ENCODE measurements around the gene LGR6. TPM values are rescaled to one million over a fixed set of nuclear protein-coding genes. Genes with fewer than 3 reads are reported as not detected.

The LGR6 gene
- total RNA-seq, 2 experiments from 2014 or later, result not detected

DNA sequence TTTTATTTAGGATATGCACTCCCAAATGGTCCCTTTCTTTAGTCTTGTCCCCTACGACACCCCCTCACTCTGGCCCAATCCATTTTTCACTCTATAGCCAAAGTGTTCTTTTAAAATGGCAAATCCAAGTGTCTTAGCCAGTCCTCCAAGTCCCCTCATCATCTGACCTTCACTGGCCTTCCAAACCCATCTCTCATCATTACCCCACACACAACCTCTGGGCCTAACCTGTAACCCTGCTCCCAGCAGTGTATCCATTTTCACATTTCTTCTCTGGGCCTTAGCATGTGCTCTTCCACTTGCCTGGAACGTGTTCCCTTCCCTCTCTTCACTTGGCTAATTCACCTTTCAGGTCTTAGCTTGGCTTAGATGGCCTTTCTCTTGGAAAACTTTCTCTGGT lies 42.6 kb upstream of the LGR6 start:
- H3K9me3 Mint-ChIP-seq, result no peaks in the 10 kb centered on the region
- no peak overlapping the region for H3K27ac Mint-ChIP-seq
- ChIA-PET CTCF (interaction anchor here (0.9 kb wide), 1 partner anchor 12 kb away, joined by 3 read pairs; no protein-coding TSS in a partner anchor), POLR2A (interaction anchor here (0.6 kb wide), 1 partner anchor 8 kb away, joined by 3 read pairs; no protein-coding TSS in a partner anchor)
- H3K36me3 Mint-ChIP-seq (ENCODE audit: low read depth), result peaks cover 61% of the 10 kb centered on the region
- H3K4me1 Mint-ChIP-seq, result peaks cover 25% of the 10 kb centered on the region
- H3K27me3 Mint-ChIP-seq, result no peaks in the 10 kb centered on the region
- no peak overlapping the region for H3K4me3 Mint-ChIP-seq
- DNase-seq, result no peak

DNA sequence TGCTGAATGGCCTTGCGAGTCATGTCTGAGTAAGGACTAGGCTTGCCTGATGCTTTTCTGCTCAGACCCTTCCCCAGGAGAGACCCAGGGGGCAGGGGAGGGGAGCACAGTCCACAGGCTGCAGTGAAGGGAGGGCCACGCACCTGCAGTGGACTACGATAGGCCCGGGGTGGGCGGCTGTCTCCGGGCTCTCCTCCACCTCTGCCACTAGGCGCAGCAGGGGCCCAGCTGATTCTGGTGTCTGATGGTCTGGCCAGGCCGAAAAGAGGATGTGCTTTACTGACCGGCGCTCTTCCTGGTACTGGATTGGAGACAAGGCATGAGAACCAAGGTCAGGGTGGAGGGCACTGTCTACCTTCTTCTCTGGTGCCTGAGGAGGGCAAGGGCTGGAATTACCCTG lies 41.2 kb upstream of the LGR6 start:
- Mint-ChIP-seq H3K9me3 (no peaks in the 10 kb centered on the region), H3K27ac (no peak overlapping the region), H3K36me3 (ENCODE audit: low read depth) (peaks cover 65% of the 10 kb centered on the region), H3K27me3 (no peaks in the 10 kb centered on the region), H3K4me3 (no peak overlapping the region), H3K4me1 (peaks cover 34% of the 10 kb centered on the region)
- POLR2A ChIA-PET, result no interaction called here
- CTCF ChIA-PET, result no interaction called here
- no peak for DNase-seq

DNA sequence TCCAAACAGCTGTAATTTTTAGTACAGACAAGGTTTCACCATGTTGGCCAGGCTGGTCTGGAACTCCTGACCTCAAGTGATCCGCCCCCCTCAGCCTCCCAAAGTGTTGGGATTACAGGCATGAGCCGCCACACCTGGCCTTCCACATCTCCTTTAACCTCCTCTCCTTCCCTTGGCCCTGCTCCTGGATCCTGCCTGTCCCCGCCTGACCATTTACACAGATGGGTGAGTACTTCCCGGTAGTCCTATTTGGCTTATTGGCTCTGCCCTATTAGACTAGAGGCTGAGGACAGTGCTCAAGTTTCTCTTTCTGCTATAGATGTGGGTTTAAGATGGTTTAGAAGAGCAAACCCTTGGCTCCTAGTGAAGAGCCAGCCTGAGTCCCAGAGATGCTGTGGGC lies 40.3 kb upstream of the LGR6 start:
- Mint-ChIP-seq H3K27me3 (no peaks in the 10 kb centered on the region), H3K4me1 (peaks cover 40% of the 10 kb centered on the region), H3K27ac (no peak overlapping the region), H3K36me3 (ENCODE audit: low read depth) (peaks cover 67% of the 10 kb centered on the region), H3K9me3 (no peaks in the 10 kb centered on the region), H3K4me3 (no peak overlapping the region)
- no peak for DNase-seq
- CTCF ChIA-PET, result interaction anchor here (0.8 to 0.9 kb wide), 2 partner anchors 9 to 18 kb away, joined by 3 read pairs; no protein-coding TSS in a partner anchor
- POLR2A ChIA-PET, result no interaction called here

DNA sequence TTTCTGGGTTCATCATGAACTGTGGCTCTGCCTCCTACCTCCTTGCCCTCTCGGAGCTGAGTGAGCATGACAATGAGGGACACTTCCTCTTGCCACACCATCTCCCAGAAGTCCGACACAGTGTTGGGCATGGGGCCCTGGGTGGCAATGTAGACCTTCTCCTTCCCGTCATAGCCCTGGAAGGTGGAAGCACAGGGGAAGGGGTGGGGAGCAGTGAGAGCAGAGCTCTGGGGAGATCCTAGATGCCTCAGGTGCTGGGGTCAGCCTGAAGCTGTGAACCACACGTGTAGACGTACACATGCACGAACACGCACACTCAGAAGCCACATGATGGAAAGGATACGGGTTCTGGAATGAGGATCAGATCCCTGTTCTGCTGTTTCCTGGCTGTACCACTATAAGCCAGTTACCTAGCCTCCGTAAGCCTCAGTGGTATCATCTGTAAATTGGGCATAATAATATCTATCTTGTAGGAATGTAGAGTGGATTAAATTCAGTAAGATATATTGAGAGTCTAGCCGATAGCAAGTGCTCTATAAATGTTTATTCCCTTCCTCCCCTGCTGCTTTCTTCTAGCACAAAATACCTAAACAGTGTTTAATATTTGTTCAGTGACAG lies 39.3 kb upstream of the LGR6 start:
- ChIA-PET CTCF (interaction anchor here (0.5 to 4.2 kb wide), 8 partner anchors 7 to 1073 kb away, joined by 3 to 22 read pairs (median 4); no protein-coding TSS in a partner anchor), POLR2A (interaction anchor here (1.0 kb wide), 1 partner anchor 12 kb away, joined by 3 read pairs; no protein-coding TSS in a partner anchor)
- Mint-ChIP-seq H3K27ac (no peak overlapping the region), H3K4me3 (no peak overlapping the region), H3K36me3 (ENCODE audit: low read depth) (peaks cover 70% of the 10 kb centered on the region), H3K9me3 (no peaks in the 10 kb centered on the region), H3K27me3 (no peaks in the 10 kb centered on the region), H3K4me1 (peaks cover 49% of the 10 kb centered on the region)
- no peak for DNase-seq

DNA sequence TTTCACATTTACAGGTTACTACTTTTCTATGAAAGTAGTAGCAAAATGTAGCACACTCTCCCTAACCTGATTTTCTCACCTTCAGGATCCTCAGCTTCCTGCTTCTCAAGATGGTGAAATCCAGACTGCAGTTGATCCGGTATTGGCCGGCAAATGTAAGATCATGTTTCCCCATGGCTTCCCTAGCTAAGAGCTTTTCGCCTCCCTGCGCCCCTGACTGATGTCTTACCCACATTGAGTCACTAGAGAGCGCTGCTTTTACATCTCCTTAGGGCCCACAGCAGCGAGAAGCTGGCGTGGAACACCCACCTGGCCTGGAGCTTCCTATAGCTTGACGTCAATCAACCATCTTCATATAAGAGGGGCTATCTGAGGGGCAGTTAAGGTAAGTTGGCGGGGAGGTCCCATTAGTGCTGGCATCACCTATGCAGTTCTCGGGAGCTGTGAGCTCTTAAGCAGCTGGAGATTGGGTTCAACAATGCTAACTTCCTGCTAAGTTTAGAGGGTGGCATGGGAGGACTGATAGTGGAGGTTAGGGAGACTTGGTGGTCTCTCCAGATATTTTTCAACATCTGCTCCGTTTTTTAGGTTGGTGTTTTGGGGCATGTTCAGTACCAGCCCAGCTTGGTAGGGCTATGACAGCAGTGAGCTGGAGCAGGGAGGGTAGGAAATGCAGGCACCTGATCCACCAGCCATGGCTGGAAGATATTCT lies 38.7 kb upstream of the LGR6 start:
- Mint-ChIP-seq H3K36me3 (ENCODE audit: low read depth) (peaks cover 73% of the 10 kb centered on the region), H3K4me3 (no peak overlapping the region), H3K4me1 (peaks cover 53% of the 10 kb centered on the region), H3K27me3 (no peaks in the 10 kb centered on the region), H3K9me3 (no peaks in the 10 kb centered on the region), H3K27ac (peak overlapping the region; percentile 43)
- ChIA-PET CTCF (interaction anchor here (0.5 to 4.2 kb wide), 8 partner anchors 8 to 1073 kb away, joined by 3 to 22 read pairs (median 4); no protein-coding TSS in a partner anchor), POLR2A (interaction anchor here (0.5 to 1.0 kb wide), 3 partner anchors 9 to 871 kb away, joined by 3 read pairs; partner anchors contain the start of gene PPFIA4)
- DNase-seq, result peak; percentile 64

DNA sequence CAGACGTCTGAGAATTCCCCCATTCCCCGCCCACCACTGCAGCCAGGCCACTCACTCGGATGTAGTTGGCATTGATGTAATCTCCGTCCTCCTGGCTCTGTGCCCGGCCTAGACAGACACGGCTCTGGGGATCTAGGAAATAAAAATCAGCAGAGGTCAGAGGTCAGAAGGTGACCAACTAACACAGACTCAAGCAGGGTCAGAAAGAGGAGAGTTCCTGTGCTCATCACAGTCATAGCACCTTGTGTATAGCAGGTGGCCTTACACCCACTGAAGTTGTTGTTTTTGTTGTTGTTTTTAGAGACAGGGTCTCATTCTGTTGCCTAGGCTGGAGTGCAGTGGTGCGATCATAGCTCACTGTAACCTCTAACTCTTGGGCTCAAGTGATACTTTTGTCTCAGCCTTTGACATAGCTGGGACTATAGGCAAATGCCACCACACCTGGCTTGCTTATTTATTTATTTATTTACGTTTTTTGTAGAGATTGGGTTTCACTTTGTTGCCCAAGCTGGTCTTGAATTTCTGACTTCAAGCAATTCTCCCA lies 38.0 kb upstream of the LGR6 start:
- Mint-ChIP-seq H3K27ac (no peak overlapping the region), H3K36me3 (ENCODE audit: low read depth) (peaks cover 74% of the 10 kb centered on the region), H3K27me3 (no peaks in the 10 kb centered on the region), H3K4me3 (no peak overlapping the region), H3K4me1 (peaks cover 55% of the 10 kb centered on the region), H3K9me3 (no peaks in the 10 kb centered on the region)
- no peak for DNase-seq
- ChIA-PET POLR2A (interaction anchor here (0.9 to 1.0 kb wide), 2 partner anchors 9 to 10 kb away, joined by 3 read pairs; no protein-coding TSS in a partner anchor), CTCF (interaction anchor here (0.5 to 4.2 kb wide), 6 partner anchors 7 to 126 kb away, joined by 3 to 22 read pairs (median 4); no protein-coding TSS in a partner anchor)

DNA sequence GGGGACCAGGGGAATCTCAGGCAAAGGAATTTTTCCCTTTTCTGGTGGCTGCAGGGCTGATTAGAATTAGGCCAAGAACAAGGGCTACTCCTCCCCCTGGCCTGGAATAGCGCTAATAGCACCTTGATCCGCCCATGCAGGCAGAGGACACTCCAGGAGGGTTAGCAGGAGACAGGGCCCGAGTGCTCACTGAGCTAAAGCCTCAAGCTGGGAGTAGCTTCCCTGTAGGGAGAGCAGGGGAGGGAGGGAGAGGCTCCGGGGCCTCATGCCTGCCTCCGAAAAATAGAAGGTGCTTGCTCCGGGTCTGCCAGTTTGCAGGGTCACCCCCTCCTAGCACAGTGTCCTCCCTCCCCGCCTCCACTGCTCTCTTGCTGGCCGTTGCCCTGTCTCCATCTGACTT lies 37.0 kb upstream of the LGR6 start:
- DNase-seq, result no peak
- Mint-ChIP-seq H3K36me3 (ENCODE audit: low read depth) (peaks cover 66% of the 10 kb centered on the region), H3K27ac (no peak overlapping the region), H3K4me3 (peak overlapping the region; percentile 38), H3K27me3 (no peaks in the 10 kb centered on the region), H3K4me1 (peaks cover 64% of the 10 kb centered on the region), H3K9me3 (no peaks in the 10 kb centered on the region)
- CTCF ChIA-PET, result interaction anchor here (4.2 kb wide), 1 partner anchor 10 kb away, joined by 22 read pairs; no protein-coding TSS in a partner anchor
- POLR2A ChIA-PET, result no interaction called here

DNA sequence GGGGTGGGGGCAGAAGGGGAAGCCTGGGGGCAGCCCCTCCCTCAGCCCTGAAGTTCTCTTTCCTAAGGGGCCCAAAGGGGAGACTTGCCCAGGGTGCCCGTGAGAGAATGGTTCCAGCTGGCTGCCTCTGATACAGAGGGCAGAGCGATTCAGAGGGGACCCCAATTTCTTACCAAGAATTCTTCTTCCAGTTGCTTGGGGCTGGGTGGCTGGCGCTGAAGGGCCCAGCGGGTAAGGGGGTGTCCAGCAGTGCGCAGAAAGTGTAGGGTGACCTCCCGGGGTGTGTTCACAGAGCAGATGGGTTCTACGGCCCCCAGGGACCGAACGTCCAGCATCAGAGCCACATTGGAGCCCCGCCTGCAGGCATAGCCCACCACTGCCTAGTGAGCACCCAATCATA lies 35.7 kb upstream of the LGR6 start:
- Mint-ChIP-seq H3K4me3 (peak overlapping the region; percentile 95), H3K27me3 (no peaks in the 10 kb centered on the region), H3K36me3 (ENCODE audit: low read depth) (peaks cover 58% of the 10 kb centered on the region), H3K27ac (peak overlapping the region; percentile 74), H3K9me3 (no peaks in the 10 kb centered on the region), H3K4me1 (peaks cover 77% of the 10 kb centered on the region)
- no peak for DNase-seq
- POLR2A ChIA-PET, result no interaction called here
- CTCF ChIA-PET, result interaction anchor here (4.2 kb wide), 1 partner anchor 11 kb away, joined by 22 read pairs; no protein-coding TSS in a partner anchor

DNA sequence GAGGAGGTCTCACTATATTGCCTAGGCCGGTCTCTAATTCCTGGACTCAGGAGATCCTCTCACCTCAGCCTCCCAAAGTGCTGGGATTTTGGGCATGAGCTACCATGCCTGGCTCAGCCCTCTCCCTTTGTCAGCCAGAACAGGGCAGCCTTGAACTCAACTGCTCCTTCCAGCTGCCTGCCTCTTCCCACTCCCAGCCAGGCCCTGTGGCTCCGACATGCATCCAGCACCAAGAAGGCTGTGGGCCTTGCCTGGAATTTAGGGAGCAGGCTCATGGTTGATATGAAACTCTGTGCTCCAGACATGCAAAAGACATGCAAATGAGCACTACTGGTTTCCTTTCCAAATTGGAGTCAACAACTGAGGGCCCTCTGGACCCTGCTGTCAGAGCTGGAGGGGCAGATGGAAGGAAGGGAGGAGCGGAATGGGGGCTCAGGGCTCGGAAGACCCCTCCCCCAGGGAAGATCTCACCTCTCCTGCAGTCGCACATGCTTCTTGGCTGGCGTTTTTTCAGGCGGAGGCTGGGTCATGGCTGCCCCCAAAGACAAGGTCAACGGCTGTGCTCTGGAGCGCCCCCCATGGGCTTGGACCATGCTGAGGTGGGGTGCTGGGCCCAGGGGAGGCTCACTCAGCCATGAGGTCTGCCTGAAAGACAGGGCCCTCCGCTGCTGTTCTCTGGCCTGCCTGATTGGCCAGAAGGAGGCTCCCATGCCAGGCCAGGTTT lies 34.6 kb upstream of the LGR6 start:
- POLR2A ChIA-PET, result interaction anchor here (0.6 kb wide), 1 partner anchor 8 kb away, joined by 3 read pairs; no protein-coding TSS in a partner anchor
- Mint-ChIP-seq H3K9me3 (no peaks in the 10 kb centered on the region), H3K4me3 (peak overlapping the region; percentile 95), H3K36me3 (ENCODE audit: low read depth) (peaks cover 50% of the 10 kb centered on the region), H3K4me1 (peaks cover 84% of the 10 kb centered on the region), H3K27ac (peak overlapping the region; percentile 97), H3K27me3 (no peaks in the 10 kb centered on the region)
- CTCF ChIA-PET, result interaction anchor here (0.6 to 4.0 kb wide), 3 partner anchors 13 to 753 kb away, joined by 3 to 35 read pairs (median 5); partner anchors contain the start of gene ARL8A
- no peak for DNase-seq

DNA sequence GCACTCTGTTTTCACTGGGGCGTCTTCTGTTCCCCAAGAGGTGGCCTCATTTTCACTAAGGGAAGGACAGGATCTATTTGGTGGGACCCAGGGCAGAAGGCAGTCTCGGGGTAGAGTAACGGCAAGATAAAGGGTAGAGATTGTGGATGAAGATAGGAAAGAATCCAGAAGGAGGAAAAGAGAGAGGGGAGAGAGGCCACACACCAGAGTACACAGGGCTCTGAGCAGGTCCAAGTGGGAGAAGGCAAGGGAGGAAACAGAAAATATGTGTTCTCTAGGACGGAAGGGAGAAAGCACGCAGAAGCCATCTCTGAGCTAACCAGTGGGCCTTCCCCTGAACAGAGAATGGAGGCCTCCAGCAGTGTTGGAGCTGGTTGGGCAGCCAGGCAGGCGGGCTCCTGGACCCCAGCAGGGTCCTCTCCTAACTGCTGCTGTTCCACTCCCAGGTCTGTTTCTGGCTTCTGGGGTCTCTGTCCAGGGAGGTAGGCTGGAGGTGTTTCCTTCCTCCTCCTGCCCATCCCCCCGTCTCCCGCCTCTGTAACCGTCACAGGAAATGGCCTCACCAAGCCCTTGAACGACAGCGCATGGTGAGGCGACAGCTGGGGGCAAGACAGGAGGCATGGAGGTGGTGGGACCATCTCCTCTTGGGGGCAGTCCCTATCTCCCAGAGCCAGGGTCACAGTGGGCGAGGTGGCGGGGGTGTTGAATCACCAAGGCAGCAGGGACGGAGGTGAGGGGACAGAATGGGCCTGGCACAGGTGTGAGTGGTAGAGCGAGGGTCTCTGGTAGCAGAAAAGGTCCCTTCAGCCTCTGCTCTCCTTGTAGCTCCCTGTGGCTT lies 33.8 kb upstream of the LGR6 start:
- H3K9me3 Mint-ChIP-seq, result no peaks in the 10 kb centered on the region
- H3K4me1 Mint-ChIP-seq, result peaks cover 90% of the 10 kb centered on the region
- peak overlapping the region; percentile 97 for H3K27ac Mint-ChIP-seq

DNA sequence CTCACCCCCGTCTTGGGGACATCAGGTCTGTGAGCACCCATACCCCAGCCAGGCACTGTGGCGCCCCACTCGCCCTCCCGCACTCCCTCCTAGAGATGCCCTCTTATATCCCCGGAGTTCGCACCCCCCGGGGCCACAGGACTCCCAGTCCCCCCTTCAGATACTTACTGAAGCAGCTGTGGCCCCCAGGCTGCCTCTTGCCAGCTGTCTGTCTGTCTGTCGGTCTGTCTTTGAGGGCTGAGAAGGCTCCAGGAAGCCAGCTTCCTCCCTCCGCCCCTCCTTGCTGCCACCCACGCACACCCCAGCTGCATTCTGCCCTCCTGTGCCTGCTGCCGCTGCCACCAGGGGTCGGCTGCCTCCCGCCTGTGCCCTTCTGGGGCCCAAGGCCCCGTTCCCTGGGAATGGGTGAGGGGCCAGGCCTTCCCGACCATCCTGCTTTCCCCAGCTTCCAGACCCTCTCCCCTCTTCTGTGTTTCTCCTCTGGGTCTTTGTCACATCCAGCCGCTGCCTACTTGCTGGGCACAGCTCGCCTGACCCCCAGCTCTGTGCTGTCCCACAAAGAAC lies 33.1 kb upstream of the LGR6 start, which contains the start of gene PTPN7:
Gene PTPN7 (minus strand): TSS at position 226 of the 564 bp plus-strand sequence. CDS start 1,200 bp downstream, outside the sequence.
- peak; percentile 80 for DNase-seq
- ChIA-PET CTCF (interaction anchor here (0.6 to 4.0 kb wide), 11 partner anchors 8 to 155 kb away, joined by 3 to 35 read pairs (median 4); partner anchors contain the start of gene ARL8A), POLR2A (interaction anchor here (0.6 to 1.2 kb wide), 5 partner anchors 13 to 807 kb away, joined by 3 to 7 read pairs (median 4); partner anchors contain the start of gene UBE2T)
- peaks cover 39% of the 10 kb centered on the region for H3K36me3 Mint-ChIP-seq (ENCODE audit: low read depth)
- peak within 1 kb of the TSS; percentile 95 for H3K4me3 Mint-ChIP-seq
- no peaks in the 10 kb centered on the region for H3K9me3 Mint-ChIP-seq
- H3K27ac Mint-ChIP-seq, result peak within 1 kb of the TSS; percentile 97
- H3K4me1 Mint-ChIP-seq, result peaks cover 90% of the 10 kb centered on the region
- no peaks in the 10 kb centered on the region for H3K27me3 Mint-ChIP-seq

More for the DNA sequence above, 33.8 kb upstream of the LGR6 start:
- DNase-seq, result peak; percentile 72
- Mint-ChIP-seq H3K27me3 (no peaks in the 10 kb centered on the region), H3K4me3 (peak overlapping the region; percentile 95), H3K36me3 (ENCODE audit: low read depth) (peaks cover 46% of the 10 kb centered on the region)
- CTCF ChIA-PET, result interaction anchor here (0.7 to 4.0 kb wide), 11 partner anchors 9 to 282 kb away, joined by 3 to 35 read pairs (median 5); partner anchors contain the start of gene ARL8A
- POLR2A ChIA-PET, result interaction anchor here (0.9 to 1.2 kb wide), 4 partner anchors 12 to 182 kb away, joined by 3 to 7 read pairs (median 5); partner anchors contain the start of gene UBE2T

Data from activated CD4-positive, alpha-beta T cell treated with anti-CD3 and anti-CD28 coated beads, Interleukin-2, amount 10 ng/mL, durations not matched to agents 7 days and 5 days (primary cell).